Prostate gland (tissue), 2 donors: ENCODE data around the gene PGM3. TPM values are rescaled to one million over a fixed set of nuclear protein-coding genes. Genes with fewer than 3 reads are reported as not detected.
A peak's percentile ranks its signal among the peaks of the same experiment; 100 is the strongest.
"Not testable (repeated sequence)": the region's sequence is repeated elsewhere in the genome, so short reads cannot be mapped to it uniquely, and the experiment has no call there.

Source experiments
- DNase-seq: peaks from one replicate; pipeline ENCODE4 v3.0.0-alpha.2; 2019; ENCODE audit warnings: low spot score
- H3K27ac ChIP-seq, 2 donors: fragments of 200-600 bp; sonication (generic); 2 replicates each; pipeline ENCODE4 v1.5.1; 2017 to 2019
- H3K27me3 ChIP-seq: fragments of 200-600 bp; sonication (generic); replicated peaks from 2 replicates; pipeline ENCODE4 v1.5.1; 2019; ENCODE audit not compliant: insufficient read depth
- H3K36me3 ChIP-seq, 2 donors: fragments of 200-600 bp; sonication (generic); 1 replicate in 1 of 2; 2 replicates in 1 of 2; pipeline versions ENCODE4 v1.5.1 to v1.8.1; 2017 to 2019
- H3K4me1 ChIP-seq: fragments of 200-600 bp; sonication (generic); replicated peaks from 2 replicates; pipeline ENCODE4 v1.5.1; 2019
- H3K4me3 ChIP-seq, 2 donors: fragments of 200-600 bp; sonication (generic); 2 replicates each; pipeline ENCODE4 v1.5.1; 2017 to 2019
- H3K9me3 ChIP-seq: fragments of 200-600 bp; sonication (generic); 2 replicates; pipeline ENCODE4 v1.5.1; 2017
- CTCF ChIP-seq, 4 experiments: fragments of 200-600 bp in 2 of 4; fragments of 450-650 bp in 2 of 4; sonication (generic) in 2 of 4; IDR thresholded peaks; 1 replicate in 3 of 4; 2 replicates in 1 of 4; pipeline ENCODE4 v1.5.1; 2016 to 2019; ENCODE audit warnings: antibody characterized with exemption in 4 of 4, mild to moderate bottlenecking in 2 of 4, moderate library complexity in 2 of 4
- POLR2A ChIP-seq: fragments of 450-650 bp; IDR thresholded peaks from one replicate; pipeline ENCODE4 v1.6.1; 2016; ENCODE audit warnings: antibody characterized with exemption, mild to moderate bottlenecking
- POLR2AphosphoS5 ChIP-seq: sonication (generic); formaldehyde crosslinking; IDR thresholded peaks from one replicate; pipeline ENCODE4 v1.6.1; 2017; ENCODE audit warnings: antibody characterized with exemption
- WGBS: methylation state at CpG from one replicate; pipeline ENCODE4 v1.1.5; 2018; 5-methylcytosine and 5-hydroxymethylcytosine counted together
- intact Hi-C: fragments of 100-400 bp; cut with DNase I; formaldehyde crosslinking; loops from one replicate; pipeline ENCODE4 v1.14.2; 2022
- total RNA-seq, 2 donors: library from RNA; depleted of rRNA; stranded (reverse); fragments of >200 nt; gene quantifications; one replicate each; pipeline ENCODE4 v1.1.0, GENCODE V29; 2016

Gene PGM3
- total RNA-seq, 2 donors from 2014 or later: 31.6 to 74.8 TPM

- H3K27me3 ChIP-seq: no peaks in the 10 kb centered on the region
- intact Hi-C loops: no loop called here
- no peak for DNase-seq
- WGBS: 50% methylated on average over 4 of the region's 4 CpGs
- TF ChIP-seq POLR2A: no peak
- TF ChIP-seq POLR2AphosphoS5: no peak
- no peak for TF ChIP-seq CTCF (IDR thresholded peaks at IDR 0.05)
- peaks cover 3% of the 10 kb centered on the region for H3K4me1 ChIP-seq
- no peak overlapping the region for H3K27ac ChIP-seq
- no peak overlapping the region for H3K4me3 ChIP-seq
- no peaks in the 10 kb centered on the region for H3K36me3 ChIP-seq
- no peaks in the 10 kb centered on the region for H3K9me3 ChIP-seq
Measured at GRCh38 chr6:83198486-83199172, 5.6 kb upstream of the PGM3 start.

GRCh38 chr6:83193747-83194566 is 892 bp upstream of the PGM3 start:
- H3K27ac ChIP-seq: peak overlapping the region; percentile 86 to 88
- TF ChIP-seq POLR2A (no peak), CTCF (IDR thresholded peaks at IDR 0.05) (no peak), POLR2AphosphoS5 (no peak)
- no peaks in the 10 kb centered on the region for H3K36me3 ChIP-seq
- intact Hi-C loops: loop anchor here (5.0 kb wide), 1 partner anchor 127 kb away; the partner anchor contains the start of genes DOP1A and UBE3D
- peaks cover 3% of the 10 kb centered on the region for H3K4me1 ChIP-seq
- 4% methylated on average over 29 of the region's 44 CpGs for whole genome bisulfite sequencing
- peak overlapping the region; percentile 93 to 95 for H3K4me3 ChIP-seq
- DNase-seq: peak; percentile 13
- H3K9me3 ChIP-seq: no peaks in the 10 kb centered on the region
- no peaks in the 10 kb centered on the region for H3K27me3 ChIP-seq

- Histone ChIP-seq H3K27ac (peak overlapping the region; percentile 86 to 88), H3K27me3 (no peaks in the 10 kb centered on the region), H3K4me3 (peak overlapping the region; percentile 93 to 95), H3K4me1 (peaks cover 3% of the 10 kb centered on the region), H3K36me3 (no peaks in the 10 kb centered on the region), H3K9me3 (no peaks in the 10 kb centered on the region)
- WGBS: 0% methylated on average over 4 of the region's 4 CpGs
- intact Hi-C loops: loop anchor here (5.0 kb wide), 1 partner anchor 125 kb away; the partner anchor contains the start of genes DOP1A and UBE3D
- no peak for DNase-seq
- TF ChIP-seq POLR2A (no peak), POLR2AphosphoS5 (no peak), CTCF (IDR thresholded peaks at IDR 0.05) (no peak)
Measured at GRCh38 chr6:83192456-83192855, 609 bp downstream of the PGM3 start.

- intact Hi-C loops: loop anchor here (5.0 kb wide), 1 partner anchor 125 kb away; the partner anchor contains the start of genes DOP1A and UBE3D
Measured at GRCh38 chr6:83191974-83192373, 1.1 kb downstream of the PGM3 start.

GRCh38 chr6:83190626-83191025 is 2.4 kb downstream of the PGM3 start:
- H3K4me1 ChIP-seq: no peaks in the 10 kb centered on the region
- H3K27ac ChIP-seq: no peak overlapping the region
- intact Hi-C loops: loop anchor here (5.0 kb wide), 1 partner anchor 123 kb away; the partner anchor contains the start of genes DOP1A and UBE3D
- no peak for DNase-seq
- H3K9me3 ChIP-seq: no peaks in the 10 kb centered on the region
- no peak overlapping the region for H3K4me3 ChIP-seq
- H3K27me3 ChIP-seq: no peaks in the 10 kb centered on the region
- TF ChIP-seq POLR2A: no peak
- no peak for TF ChIP-seq CTCF (IDR thresholded peaks at IDR 0.05)
- TF ChIP-seq POLR2AphosphoS5: no peak
- no peaks in the 10 kb centered on the region for H3K36me3 ChIP-seq
- 90% methylated on average over 6 of the region's 6 CpGs for WGBS

More at GRCh38 chr6:83191974-83192373, 1.1 kb downstream of the PGM3 start:
- not testable (repeated sequence) for DNase-seq, H3K4me1 ChIP-seq, H3K36me3 ChIP-seq, H3K27me3 ChIP-seq, H3K9me3 ChIP-seq
- Histone ChIP-seq H3K4me3 (peak overlapping the region; percentile 93 to 95), H3K27ac (peak overlapping the region; percentile 86 to 88)
- 93% methylated on average over 18 of the region's 18 CpGs for WGBS
